Measurements from ENCODE around the gene TBC1D30.
A peak's percentile ranks its signal among the peaks of the same experiment; 100 is the strongest.

The TBC1D30 gene

DNA sequence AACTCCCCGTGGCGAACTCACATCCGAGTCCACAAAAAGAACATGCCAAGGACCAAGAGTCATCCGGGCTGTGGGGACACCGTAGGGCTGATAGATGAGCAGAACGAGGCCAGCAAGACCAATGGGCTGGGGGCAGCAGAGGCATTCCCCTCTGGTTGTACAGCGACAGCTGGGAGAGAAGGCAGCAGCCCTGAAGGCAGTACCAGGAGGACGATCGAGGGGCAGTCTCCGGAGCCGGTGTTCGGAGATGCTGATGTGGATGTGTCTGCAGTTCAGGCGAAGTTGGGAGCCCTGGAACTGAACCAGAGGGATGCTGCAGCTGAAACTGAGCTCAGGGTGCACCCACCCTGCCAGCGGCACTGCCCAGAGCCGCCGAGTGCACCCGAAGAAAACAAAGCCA lies 50.7 kb downstream of the TBC1D30 start:
- DNase-seq = no peak

DNA sequence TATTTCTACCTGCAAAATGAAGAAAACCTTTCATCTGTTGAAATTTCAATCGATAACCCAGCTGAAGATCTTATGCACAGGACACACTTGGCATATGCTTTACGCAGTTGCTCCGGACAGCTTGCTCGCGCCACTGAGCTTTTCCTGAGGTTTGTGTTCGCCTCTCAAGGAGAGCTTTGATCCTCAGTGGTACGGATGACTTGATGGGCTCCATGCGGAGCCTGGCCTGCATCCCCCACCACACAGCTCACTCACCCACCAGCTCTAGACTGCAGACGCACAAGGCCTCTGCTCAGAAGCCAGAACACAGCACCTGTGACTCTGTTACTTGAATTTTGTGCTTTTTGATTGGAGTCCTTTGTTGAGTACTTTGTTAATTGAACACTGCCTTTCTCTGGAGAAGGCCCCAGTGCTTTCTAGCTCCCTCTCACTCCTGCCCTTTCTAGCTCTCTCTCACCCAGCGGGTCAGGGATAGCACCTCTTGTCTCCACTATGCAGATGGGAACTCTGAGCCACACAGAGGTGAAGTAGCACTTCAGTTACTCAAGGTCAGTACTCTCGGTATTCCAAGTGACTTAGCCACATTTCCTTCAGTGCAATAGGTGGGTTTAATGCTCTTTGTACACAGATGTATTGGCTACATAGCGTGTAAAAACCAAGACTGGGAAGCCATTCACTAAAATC lies 52.1 kb downstream of the TBC1D30 start:
- no peak for DNase-seq

DNA sequence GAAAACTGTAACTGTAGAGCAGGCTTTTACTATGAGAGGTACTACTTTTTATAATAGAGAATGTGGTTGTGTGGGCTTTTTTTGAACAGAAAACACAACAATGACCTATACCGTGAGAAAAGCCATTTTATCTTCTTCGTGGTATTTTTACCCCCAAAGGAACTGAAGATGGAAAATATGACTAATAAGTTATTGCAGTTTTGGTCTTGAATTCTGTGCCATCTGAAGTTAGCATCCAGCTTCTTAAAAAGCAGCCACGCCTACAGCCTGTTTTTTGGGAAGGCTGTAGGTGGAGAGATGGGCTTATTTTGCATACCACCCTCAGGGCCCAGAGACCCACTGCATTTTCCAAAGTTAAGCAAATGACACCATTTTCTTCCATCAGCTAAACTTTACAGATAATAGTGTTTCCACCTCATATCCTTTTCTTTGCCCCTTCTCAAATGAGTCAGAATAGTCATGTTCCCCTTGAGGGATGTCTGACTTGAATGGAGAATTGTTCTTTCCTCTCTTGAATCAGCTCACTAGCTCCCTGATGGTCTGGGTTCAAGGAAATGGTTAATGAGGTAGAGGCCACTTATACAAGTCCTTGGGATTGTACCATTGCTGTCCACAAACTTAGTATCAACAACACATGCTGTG lies 53.0 kb downstream of the TBC1D30 start:
- no peak for DNase-seq

GRCh38 chr12:64882687-64883086 lies 58.2 kb downstream of the TBC1D30 start:
- no peak for DNase-seq

DNA sequence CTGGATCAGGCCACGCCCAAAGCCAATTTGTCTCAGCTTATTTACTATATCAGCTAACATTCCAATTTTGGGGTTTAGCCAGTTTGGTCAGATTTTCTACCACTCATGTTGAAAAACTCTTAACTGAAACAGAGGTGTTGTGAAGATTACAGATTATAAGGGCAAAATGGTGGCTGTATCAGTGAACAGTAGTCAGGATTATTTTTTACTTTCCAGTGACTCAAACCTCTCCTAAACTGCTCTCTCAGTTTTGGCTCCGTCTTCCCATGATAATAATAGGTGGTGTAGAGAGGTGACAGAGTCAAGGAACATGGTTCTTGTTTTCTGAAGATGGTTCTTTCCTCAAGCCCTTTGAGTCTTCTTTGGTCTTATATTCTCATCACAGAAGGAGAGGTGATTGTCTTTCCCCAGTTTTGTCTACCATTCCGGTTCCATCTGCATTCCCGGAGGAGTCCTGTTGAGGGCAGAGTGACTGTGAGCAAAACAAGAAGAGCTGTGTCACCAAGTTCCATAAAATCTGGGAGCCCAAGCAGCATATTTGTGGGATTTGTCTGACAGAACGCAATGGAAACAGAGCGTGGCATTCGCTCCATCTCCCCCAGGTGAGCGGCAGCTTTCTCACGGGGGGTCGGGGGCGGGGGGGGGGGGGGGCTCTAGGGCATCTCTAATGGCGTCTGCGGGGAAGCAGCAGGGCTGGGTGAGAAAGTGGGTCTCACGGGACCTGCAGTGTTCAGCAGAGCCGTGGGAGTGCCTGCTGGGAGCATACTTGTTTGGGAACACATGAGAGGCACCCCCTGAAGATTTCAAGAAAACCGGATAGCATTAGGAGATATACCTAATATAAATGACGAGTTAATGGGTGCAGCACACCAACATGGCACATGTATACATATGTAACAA lies 59.1 kb downstream of the TBC1D30 start:
- DNase-seq = no peak

DNA sequence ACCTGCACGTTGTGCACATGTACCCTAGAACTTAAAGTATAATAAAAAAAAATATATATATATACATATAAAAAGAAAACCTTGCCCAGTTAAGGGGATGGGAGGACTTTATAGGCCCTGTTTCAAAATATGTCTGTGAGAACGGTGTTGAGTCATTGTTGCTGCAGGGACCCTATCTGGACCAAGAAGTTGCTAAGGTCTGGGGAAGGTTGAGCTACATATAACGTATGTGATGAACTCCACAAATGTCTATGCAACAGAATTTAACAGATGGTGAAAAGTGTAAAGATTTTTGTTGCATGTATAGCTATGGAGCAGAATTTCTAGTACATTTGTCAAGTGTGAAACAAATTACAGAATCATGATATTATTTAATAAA lies 59.7 kb downstream of the TBC1D30 start:
- no peak for DNase-seq

DNA sequence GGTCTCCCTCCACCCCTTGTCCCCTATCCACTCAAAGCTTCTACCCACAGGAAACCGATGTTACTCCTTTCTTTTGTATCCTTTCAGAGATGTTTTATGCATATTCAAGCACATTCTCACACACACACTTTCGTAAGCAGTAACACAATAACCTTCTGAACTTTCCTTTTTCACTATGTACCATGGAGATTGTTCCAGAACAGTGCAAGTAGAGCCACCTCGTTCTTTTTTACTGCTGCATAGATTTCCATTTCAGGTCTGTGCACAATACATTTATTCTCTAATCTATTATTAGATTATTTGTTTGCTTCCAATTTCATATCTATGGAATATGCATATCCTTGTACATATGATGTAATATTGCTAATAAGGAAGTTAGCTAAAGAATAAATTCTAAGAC lies 60.3 kb downstream of the TBC1D30 start:
- DNase-seq = no peak

GRCh38 chr12:64889434-64890216 lies 65.2 kb downstream of the TBC1D30 start:
- no peak for DNase-seq

DNA sequence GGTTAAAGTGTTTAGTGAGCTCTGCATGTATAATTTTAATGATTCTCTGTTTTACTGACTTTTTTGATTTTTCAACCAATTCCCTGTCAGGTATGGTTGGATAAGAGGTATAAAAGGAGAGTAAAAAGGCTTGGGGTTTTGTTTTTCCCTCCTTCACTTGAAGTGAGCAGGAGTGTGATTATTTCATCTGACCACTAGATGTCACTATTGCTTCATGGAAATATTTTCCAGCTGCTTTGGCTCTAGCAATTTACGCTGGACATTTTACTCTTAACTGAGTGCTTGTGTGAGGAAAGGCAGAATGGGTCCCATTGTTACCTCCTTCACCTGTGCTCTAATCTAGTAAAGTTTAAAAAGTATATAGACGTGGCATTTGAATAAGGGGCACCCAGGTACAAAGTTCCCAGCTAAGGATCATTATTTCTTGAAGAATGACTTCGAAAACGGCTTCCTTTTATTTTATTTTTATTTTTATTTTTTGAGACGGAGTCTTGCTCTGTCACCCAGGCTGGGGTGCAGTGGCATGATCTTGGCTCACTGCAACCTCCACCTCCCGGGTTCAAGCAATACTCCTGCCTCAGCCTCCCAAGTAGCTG lies 66.5 kb downstream of the TBC1D30 start:
- no peak for DNase-seq

GRCh38 chr12:64891629-64892028 lies 67.2 kb downstream of the TBC1D30 start:
- no peak for DNase-seq

GRCh38 chr12:64892561-64892960 lies 68.1 kb downstream of the TBC1D30 start:
- no peak for DNase-seq

GRCh38 chr12:64893961-64894360 lies 69.5 kb downstream of the TBC1D30 start:
- no peak for DNase-seq

- no peak for DNase-seq
Observed at GRCh38 chr12:64894827-64895475, 70.5 kb downstream of the TBC1D30 start.

GRCh38 chr12:64895526-64895925 lies 71.1 kb downstream of the TBC1D30 start:
- DNase-seq = no peak

DNA sequence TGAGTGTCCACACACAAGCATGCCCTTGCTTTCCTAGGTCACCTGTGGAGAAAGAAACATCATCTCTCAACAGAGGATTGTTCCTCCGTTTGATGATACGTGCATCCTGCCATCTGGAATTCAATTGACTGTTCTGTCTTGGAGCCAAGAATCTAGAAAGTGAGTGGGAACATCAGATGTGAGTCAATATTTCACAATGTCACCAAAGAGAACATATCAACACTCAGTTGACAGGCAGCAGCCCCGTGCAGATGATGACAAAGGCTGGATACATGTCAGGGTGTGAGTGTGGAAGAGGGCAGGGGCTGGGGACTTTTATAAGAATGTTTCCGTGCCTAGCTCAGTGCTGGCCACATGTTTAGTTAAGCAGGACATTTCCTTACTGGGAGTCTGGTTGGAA lies 76.1 kb downstream of the TBC1D30 start:
- DNase-seq = no peak

- no peak for DNase-seq
Observed at GRCh38 chr12:64903479-64904152, 79.2 kb downstream of the TBC1D30 start.

DNA sequence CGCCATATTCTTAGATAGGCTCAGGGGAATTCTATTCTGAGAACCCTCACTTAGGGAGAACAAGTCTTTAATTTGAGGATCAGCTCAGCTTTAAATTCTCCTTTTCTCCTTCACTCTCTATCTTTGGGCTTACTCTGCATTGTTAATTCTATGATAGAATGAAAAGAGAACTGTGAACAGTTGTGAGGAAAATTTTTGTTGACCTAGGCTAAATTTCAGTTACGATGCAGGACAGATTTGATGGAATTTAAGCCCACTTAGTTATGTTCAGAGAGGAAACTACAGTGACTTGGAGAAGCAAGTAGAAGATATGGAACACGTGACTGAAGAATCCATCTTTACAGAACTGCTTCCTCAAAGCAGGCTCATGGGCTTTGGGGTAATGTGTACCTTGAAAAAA lies 82.7 kb downstream of the TBC1D30 start:
- DNase-seq = no peak

- DNase-seq = no peak
Observed at GRCh38 chr12:64909124-64909523, 84.7 kb downstream of the TBC1D30 start.

DNA sequence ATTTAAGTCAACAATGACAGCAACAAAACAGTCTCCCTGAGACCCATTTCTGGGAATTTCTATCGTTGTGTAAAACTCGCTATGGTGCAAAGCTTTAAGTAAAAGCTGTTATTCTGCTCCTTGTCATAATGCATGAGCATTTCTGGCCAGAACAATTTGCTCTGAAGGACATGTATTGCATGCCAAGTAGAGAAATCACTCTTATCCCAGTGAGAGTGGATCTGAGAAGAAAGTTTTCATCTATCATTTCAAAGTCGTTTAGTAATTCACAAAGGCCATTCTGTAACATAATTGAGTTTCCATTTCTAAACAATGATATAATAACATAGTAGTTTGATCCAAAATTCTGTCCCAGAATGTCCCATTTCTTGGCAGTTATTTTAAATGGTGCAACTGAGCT lies 86.6 kb downstream of the TBC1D30 start:
- DNase-seq = no peak

- no peak for DNase-seq
Observed at GRCh38 chr12:64911912-64912311, 87.5 kb downstream of the TBC1D30 start.

GRCh38 chr12:64912516-64913255 lies 88.2 kb downstream of the TBC1D30 start:
- DNase-seq = peak; percentile 74

All from right forelimb (tissue), 1 donor.